ENCODE measurements around the gene GPATCH1.

DNA sequence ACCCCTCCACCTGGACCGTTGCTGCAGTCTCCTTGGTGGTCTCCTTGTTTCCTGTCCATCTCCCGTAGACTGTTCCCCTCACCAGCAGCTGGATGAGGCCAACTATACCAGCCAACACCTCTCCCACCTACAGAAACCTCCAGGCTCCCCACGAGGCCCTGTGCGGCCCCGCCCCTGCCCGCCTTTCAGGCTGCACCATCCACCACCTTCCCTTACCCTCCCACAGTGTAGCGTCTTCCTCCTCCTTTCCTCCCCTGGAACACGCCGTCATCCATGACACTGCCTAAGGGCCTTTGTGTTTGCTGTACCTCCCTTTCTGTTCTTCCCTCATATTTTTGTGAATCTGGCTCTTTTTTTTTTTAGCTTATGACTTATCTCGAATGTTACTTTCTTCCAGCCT, 27.2 kb downstream of the GPATCH1 start:
- no peak for TF ChIP-seq EZH2phosphoT487 (IDR thresholded peaks at IDR 0.05; ENCODE audit: borderline replicate concordance)
- TF ChIP-seq, protein P1, sequence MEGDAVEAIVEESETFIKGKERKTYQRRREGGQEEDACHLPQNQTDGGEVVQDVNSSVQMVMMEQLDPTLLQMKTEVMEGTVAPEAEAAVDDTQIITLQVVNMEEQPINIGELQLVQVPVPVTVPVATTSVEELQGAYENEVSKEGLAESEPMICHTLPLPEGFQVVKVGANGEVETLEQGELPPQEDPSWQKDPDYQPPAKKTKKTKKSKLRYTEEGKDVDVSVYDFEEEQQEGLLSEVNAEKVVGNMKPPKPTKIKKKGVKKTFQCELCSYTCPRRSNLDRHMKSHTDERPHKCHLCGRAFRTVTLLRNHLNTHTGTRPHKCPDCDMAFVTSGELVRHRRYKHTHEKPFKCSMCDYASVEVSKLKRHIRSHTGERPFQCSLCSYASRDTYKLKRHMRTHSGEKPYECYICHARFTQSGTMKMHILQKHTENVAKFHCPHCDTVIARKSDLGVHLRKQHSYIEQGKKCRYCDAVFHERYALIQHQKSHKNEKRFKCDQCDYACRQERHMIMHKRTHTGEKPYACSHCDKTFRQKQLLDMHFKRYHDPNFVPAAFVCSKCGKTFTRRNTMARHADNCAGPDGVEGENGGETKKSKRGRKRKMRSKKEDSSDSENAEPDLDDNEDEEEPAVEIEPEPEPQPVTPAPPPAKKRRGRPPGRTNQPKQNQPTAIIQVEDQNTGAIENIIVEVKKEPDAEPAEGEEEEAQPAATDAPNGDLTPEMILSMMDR (conservative IDR thresholded peaks at IDR 0.05; ENCODE audit: low read length), result no peak

Measured in Loucy (cell line).